SK-N-SH (cell line): ENCODE data around the gene MINDY3. TPM values are rescaled to one million over a fixed set of nuclear protein-coding genes. Genes with fewer than 3 reads are reported as not detected.

Experiments
- CTCF ChIA-PET: fragments of 300-600, 350-600 bp; formaldehyde crosslinking; extraction: SDS; loops from one replicate; lab custom pipeline; 2021; lab: Yijun Ruan, JAX
- POLR2A ChIA-PET: fragments of 350-600 bp; sonication (Branson Sonifier 250); formaldehyde crosslinking; extraction: SDS; loops from one replicate; lab custom pipeline; 2020; ENCODE audit warnings: antibody characterized with exemption, inconsistent platforms; lab: Yijun Ruan, JAX
- DNase-seq: peaks from one replicate; pipeline ENCODE4 v3.0.0; 2012
- H2AFZ ChIP-seq: fragments of 200-600 bp; sonication (generic); 2 replicates; pipeline ENCODE4 v1.8.1; 2016; ENCODE audit warnings: antibody characterized with exemption, mild to moderate bottlenecking, low read depth
- H3F3A ChIP-seq: fragments of 200-600 bp; sonication (generic); replicated peaks from 2 replicates; pipeline ENCODE3; 2016; ENCODE audit warnings: antibody characterized with exemption, mild to moderate bottlenecking; ENCODE audit not compliant: insufficient read depth
- H3K27ac ChIP-seq, 2 experiments: fragments of 200-500 bp in 1 of 2; fragments of 200-600 bp in 1 of 2; sonication (Bioruptor generic) in 1 of 2; sonication (generic), shearing (Covaris generic) in 1 of 2; 2 replicates each; pipeline versions ENCODE4 v1.5.1 to v1.6.1; 2014 to 2016; ENCODE audit warnings: low read depth in 2 of 2, inconsistent platforms in 1 of 2, low read length in 1 of 2, mild to moderate bottlenecking in 1 of 2, mixed read lengths in 1 of 2
- H3K27me3 ChIP-seq: fragments of 200-600 bp; sonication (generic), shearing (Covaris generic); 2 replicates; pipeline ENCODE4 v1.6.1; 2016; ENCODE audit warnings: mixed run types; ENCODE audit not compliant: insufficient read depth
- H3K36me3 ChIP-seq, 2 experiments: fragments of 200-500 bp in 1 of 2; fragments of 200-600 bp in 1 of 2; sonication (Bioruptor generic) in 1 of 2; sonication (generic) in 1 of 2; replicated peaks in 1 of 2; 2 replicates each; pipeline versions ENCODE3 to v1.5.1; 2014 to 2016; ENCODE audit warnings: low read length in 1 of 2, mild to moderate bottlenecking in 1 of 2; ENCODE audit not compliant: insufficient read depth in 2 of 2, control insufficient read depth in 1 of 2
- H3K4me1 ChIP-seq, 2 experiments: fragments of 200-500 bp in 1 of 2; fragments of 200-600 bp in 1 of 2; sonication (Bioruptor generic) in 1 of 2; sonication (generic), shearing (Covaris generic) in 1 of 2; 2 replicates each; pipeline versions ENCODE4 v1.5.1 to v1.6.1; 2014 to 2016; ENCODE audit warnings: low read depth in 1 of 2, low read length in 1 of 2, mixed run types in 1 of 2; ENCODE audit not compliant: insufficient read depth in 2 of 2, control insufficient read depth in 1 of 2
- H3K4me2 ChIP-seq: fragments of 200-600 bp; sonication (generic), shearing (Covaris generic); 2 replicates; pipeline ENCODE4 v1.6.1; 2017; ENCODE audit warnings: mixed run types
- H3K4me3 ChIP-seq, 2 experiments: fragments of 200-500 bp in 1 of 2; fragments of 200-600 bp in 1 of 2; sonication (Bioruptor generic) in 1 of 2; sonication (generic), shearing (Covaris generic) in 1 of 2; 2 replicates each; pipeline versions ENCODE4 v1.5.1 to v1.8.1; 2014 to 2016; ENCODE audit warnings: low read depth in 2 of 2, inconsistent platforms in 1 of 2, low read length in 1 of 2, mild to moderate bottlenecking in 1 of 2, mixed read lengths in 1 of 2, moderate library complexity in 1 of 2
- H3K79me2 ChIP-seq: fragments of 200-600 bp; sonication (generic); 2 replicates; pipeline ENCODE4 v1.8.1; 2017; ENCODE audit warnings: mild to moderate bottlenecking; ENCODE audit not compliant: insufficient read depth
- H3K9ac ChIP-seq: fragments of 200-600 bp; sonication (generic); 2 replicates; pipeline ENCODE4 v1.6.1; 2017; ENCODE audit warnings: mixed run types
- H3K9me2 ChIP-seq: fragments of 200-600 bp; sonication (generic); 2 replicates; pipeline ENCODE4 v1.6.1; 2017; ENCODE audit warnings: mixed run types
- H3K9me3 ChIP-seq: fragments of 200-600 bp; sonication (generic); 2 replicates; pipeline ENCODE4 v1.6.1; 2017; ENCODE audit warnings: mixed run types, mild to moderate bottlenecking, moderate library complexity
- H4K20me1 ChIP-seq: fragments of 200-600 bp; sonication (generic); 2 replicates; pipeline ENCODE4 v1.6.1; 2017; ENCODE audit warnings: mild to moderate bottlenecking, mixed run types; ENCODE audit not compliant: insufficient read depth
- IRF3 ChIP-seq: fragments of 150-350 bp; IDR thresholded peaks from 2 replicates; pipeline ENCODE4 v1.6.1; 2016; ENCODE audit warnings: mild to moderate bottlenecking, low read depth, low read length
- JUND ChIP-seq: IDR thresholded peaks from 2 replicates; pipeline ENCODE4 v1.4.0; 2012
- MAX ChIP-seq: IDR thresholded peaks from 2 replicates; pipeline ENCODE4 v1.4.0; 2012; ENCODE audit warnings: low read depth
- MEF2A ChIP-seq: IDR thresholded peaks from 2 replicates; pipeline ENCODE4 v1.4.0; 2012; ENCODE audit warnings: low read depth, borderline replicate concordance
- MXI1 ChIP-seq: IDR thresholded peaks from 2 replicates; pipeline ENCODE4 v1.6.1; 2012; ENCODE audit warnings: mild to moderate bottlenecking, low read depth, low read length, improper control_type of control experiment
- RAD21 ChIP-seq: IDR thresholded peaks from 2 replicates; pipeline ENCODE4 v1.6.1; 2012; ENCODE audit warnings: mild to moderate bottlenecking, low read length
- TAF1 ChIP-seq: IDR thresholded peaks from 2 replicates; pipeline ENCODE4 v1.6.1; 2012; ENCODE audit warnings: low read depth, mild to moderate bottlenecking, low read length, moderate library complexity, borderline replicate concordance
- TCF12 ChIP-seq: IDR thresholded peaks from 2 replicates; pipeline ENCODE4 v1.4.0; 2012
- TEAD4 ChIP-seq: IDR thresholded peaks from 2 replicates; pipeline ENCODE4 v1.4.0; 2012; ENCODE audit warnings: mild to moderate bottlenecking, borderline replicate concordance; ENCODE audit not compliant: insufficient read depth
- WGBS: methylation state at CpG from one replicate; pipeline ENCODE4 v1.1.6; 2017; ENCODE audit warnings: low lambda C conversion rate; 5-methylcytosine and 5-hydroxymethylcytosine counted together
- polyA plus RNA-seq, 3 experiments: library from polyadenylated mRNA; depleted of rRNA; stranded (reverse); fragments of >200 nt; gene quantifications; 2 replicates each; pipeline ENCODE4 v1.2.3, GENCODE V29; 2012
- TF ChIP-seq, protein P1 (sequence below): fragments of 150-350 bp; IDR thresholded peaks from 2 replicates; pipeline ENCODE4 v1.6.1; 2017; ENCODE audit warnings: antibody characterized with exemption, low read length, low read depth, borderline replicate concordance
- TF ChIP-seq, protein P2 (sequence below): IDR thresholded peaks from 2 replicates; pipeline ENCODE4 v1.6.1; 2012; ENCODE audit warnings: mild to moderate bottlenecking, low read depth, low read length, moderate library complexity
- TF ChIP-seq, protein P3 (sequence below): IDR thresholded peaks from 2 replicates; pipeline ENCODE4 v1.4.0; 2012; ENCODE audit warnings: low read depth, borderline replicate concordance

The MINDY3 gene
- polyA plus RNA-seq, 1 of the 3 experiments (the other 2 are of a cell fraction): 9.5 TPM

DNA sequence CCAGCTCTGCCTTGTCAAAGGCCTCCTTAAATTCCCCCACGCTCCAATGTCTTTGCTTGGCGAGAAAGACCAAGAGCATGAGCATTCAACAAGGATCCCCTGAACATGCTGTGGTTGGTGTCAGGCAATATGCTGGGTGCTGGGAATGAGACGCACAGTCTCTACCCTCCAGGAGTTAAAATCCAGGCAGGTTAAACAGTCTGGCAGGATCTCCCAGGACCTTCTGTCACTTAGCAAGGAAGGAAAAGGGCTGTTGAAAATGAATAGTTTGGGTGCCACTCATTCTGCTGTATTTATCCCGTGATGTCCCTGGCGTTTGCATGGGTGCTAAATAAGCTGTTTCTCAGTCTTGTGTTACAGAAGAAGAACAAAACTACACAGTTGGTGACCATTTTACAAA, 118.7 kb downstream of the MINDY3 start:
- no peaks in the 10 kb centered on the region for H3F3A ChIP-seq
- ChIA-PET CTCF (no interaction called here), POLR2A (no interaction called here)
- no peaks in the 10 kb centered on the region for H3K27me3 ChIP-seq
- H3K9me2 ChIP-seq: no peaks in the 10 kb centered on the region
- 55% methylated on average over 5 of the region's 5 CpGs for WGBS
- no peak overlapping the region for H3K27ac ChIP-seq
- no peaks in the 10 kb centered on the region for H3K4me1 ChIP-seq
- H3K9me3 ChIP-seq: no peaks in the 10 kb centered on the region
- H4K20me1 ChIP-seq: no peaks in the 10 kb centered on the region
- H3K9ac ChIP-seq: no peak overlapping the region
- H2AFZ ChIP-seq: no peak overlapping the region
- no peak overlapping the region for H3K4me3 ChIP-seq
- TF ChIP-seq, protein P1, sequence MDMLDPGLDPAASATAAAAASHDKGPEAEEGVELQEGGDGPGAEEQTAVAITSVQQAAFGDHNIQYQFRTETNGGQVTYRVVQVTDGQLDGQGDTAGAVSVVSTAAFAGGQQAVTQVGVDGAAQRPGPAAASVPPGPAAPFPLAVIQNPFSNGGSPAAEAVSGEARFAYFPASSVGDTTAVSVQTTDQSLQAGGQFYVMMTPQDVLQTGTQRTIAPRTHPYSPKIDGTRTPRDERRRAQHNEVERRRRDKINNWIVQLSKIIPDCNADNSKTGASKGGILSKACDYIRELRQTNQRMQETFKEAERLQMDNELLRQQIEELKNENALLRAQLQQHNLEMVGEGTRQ: no peak
- TF ChIP-seq TEAD4 (no peak), MEF2A (no peak), TAF1 (no peak), IRF3 (no peak), JUND (no peak), MXI1 (no peak), MAX (no peak), RAD21 (no peak), TCF12 (no peak)
- TF ChIP-seq, protein P2, sequence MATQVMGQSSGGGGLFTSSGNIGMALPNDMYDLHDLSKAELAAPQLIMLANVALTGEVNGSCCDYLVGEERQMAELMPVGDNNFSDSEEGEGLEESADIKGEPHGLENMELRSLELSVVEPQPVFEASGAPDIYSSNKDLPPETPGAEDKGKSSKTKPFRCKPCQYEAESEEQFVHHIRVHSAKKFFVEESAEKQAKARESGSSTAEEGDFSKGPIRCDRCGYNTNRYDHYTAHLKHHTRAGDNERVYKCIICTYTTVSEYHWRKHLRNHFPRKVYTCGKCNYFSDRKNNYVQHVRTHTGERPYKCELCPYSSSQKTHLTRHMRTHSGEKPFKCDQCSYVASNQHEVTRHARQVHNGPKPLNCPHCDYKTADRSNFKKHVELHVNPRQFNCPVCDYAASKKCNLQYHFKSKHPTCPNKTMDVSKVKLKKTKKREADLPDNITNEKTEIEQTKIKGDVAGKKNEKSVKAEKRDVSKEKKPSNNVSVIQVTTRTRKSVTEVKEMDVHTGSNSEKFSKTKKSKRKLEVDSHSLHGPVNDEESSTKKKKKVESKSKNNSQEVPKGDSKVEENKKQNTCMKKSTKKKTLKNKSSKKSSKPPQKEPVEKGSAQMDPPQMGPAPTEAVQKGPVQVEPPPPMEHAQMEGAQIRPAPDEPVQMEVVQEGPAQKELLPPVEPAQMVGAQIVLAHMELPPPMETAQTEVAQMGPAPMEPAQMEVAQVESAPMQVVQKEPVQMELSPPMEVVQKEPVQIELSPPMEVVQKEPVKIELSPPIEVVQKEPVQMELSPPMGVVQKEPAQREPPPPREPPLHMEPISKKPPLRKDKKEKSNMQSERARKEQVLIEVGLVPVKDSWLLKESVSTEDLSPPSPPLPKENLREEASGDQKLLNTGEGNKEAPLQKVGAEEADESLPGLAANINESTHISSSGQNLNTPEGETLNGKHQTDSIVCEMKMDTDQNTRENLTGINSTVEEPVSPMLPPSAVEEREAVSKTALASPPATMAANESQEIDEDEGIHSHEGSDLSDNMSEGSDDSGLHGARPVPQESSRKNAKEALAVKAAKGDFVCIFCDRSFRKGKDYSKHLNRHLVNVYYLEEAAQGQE: no peak
- TF ChIP-seq, protein P3, sequence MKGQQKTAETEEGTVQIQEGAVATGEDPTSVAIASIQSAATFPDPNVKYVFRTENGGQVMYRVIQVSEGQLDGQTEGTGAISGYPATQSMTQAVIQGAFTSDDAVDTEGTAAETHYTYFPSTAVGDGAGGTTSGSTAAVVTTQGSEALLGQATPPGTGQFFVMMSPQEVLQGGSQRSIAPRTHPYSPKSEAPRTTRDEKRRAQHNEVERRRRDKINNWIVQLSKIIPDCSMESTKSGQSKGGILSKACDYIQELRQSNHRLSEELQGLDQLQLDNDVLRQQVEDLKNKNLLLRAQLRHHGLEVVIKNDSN: no peak
- DNase-seq: no peak
- no peak overlapping the region for H3K4me2 ChIP-seq
- no peaks in the 10 kb centered on the region for H3K79me2 ChIP-seq
- H3K36me3 ChIP-seq: no peaks in the 10 kb centered on the region
